SU-DHL-6 (cell line): ENCODE results near the gene SLFN14.
"Not testable (repeated sequence)": the region's sequence is repeated elsewhere in the genome, so short reads cannot be mapped to it uniquely, and the experiment has no call there.

Experiments used
- H2AFZ ChIP-seq: fragments of 200-600 bp; sonication (generic); 2 replicates; pipeline ENCODE4 v1.6.1; 2014; ENCODE audit warnings: low read depth, mild to moderate bottlenecking, moderate library complexity, mixed read lengths, antibody characterized with exemption, low read length; ENCODE audit not compliant: severe bottlenecking
- H3F3A ChIP-seq: fragments of 200-600 bp; shearing (Covaris generic); 2 replicates; pipeline ENCODE4 v1.6.0; 2016; ENCODE audit warnings: antibody characterized with exemption, mild to moderate bottlenecking; ENCODE audit not compliant: insufficient read depth
- H3K27ac ChIP-seq: fragments of 200-600 bp; sonication (generic); 2 replicates; pipeline ENCODE4 v1.5.1; 2016; ENCODE audit warnings: low read depth, mild to moderate bottlenecking, low read length, moderate library complexity, mixed read lengths
- H3K27me3 ChIP-seq: fragments of 200-600 bp; sonication (generic), shearing (Covaris generic); 2 replicates; pipeline ENCODE4 v1.6.0; 2014; ENCODE audit warnings: mild to moderate bottlenecking, low read length
- H3K36me3 ChIP-seq: fragments of 200-600 bp; sonication (generic); 2 replicates; pipeline ENCODE4 v1.6.1; 2014; ENCODE audit warnings: mild to moderate bottlenecking, low read length, mixed read lengths
- H3K4me2 ChIP-seq: fragments of 300-600, 200-600 bp; shearing (Covaris generic), sonication (generic); 2 replicates; pipeline ENCODE4 v1.6.0; 2014; ENCODE audit warnings: low read length, low read depth, mild to moderate bottlenecking; ENCODE audit not compliant: poor library complexity, severe bottlenecking
- H3K4me3 ChIP-seq: fragments of 200-600 bp; sonication (generic); 2 replicates; pipeline ENCODE4 v1.5.1; 2014; ENCODE audit warnings: antibody characterized with exemption, low read length, mild to moderate bottlenecking, mixed read lengths; ENCODE audit not compliant: insufficient read depth, poor library complexity, severe bottlenecking
- H3K79me2 ChIP-seq: fragments of 200-600 bp; sonication (generic); 2 replicates; pipeline ENCODE4 v1.6.1; 2014; ENCODE audit warnings: mild to moderate bottlenecking, low read length, moderate library complexity; ENCODE audit not compliant: insufficient read depth
- H3K9ac ChIP-seq: fragments of 200-600 bp; sonication (generic); 2 replicates; pipeline ENCODE4 v1.7.0; 2014; ENCODE audit warnings: mild to moderate bottlenecking, low read length
- H3K9me2 ChIP-seq: fragments of 200-600 bp; sonication (generic); replicated peaks from 2 replicates; pipeline ENCODE4 v1.6.1; 2014; ENCODE audit warnings: low read length; ENCODE audit not compliant: insufficient read depth
- H3K9me3 ChIP-seq: fragments of 200-600 bp; sonication (generic); 2 replicates; pipeline ENCODE4 v1.6.1; 2014; ENCODE audit warnings: low read length, mixed read lengths; ENCODE audit not compliant: insufficient read depth
- H4K20me1 ChIP-seq: fragments of 200-600 bp; sonication (generic); 2 replicates; pipeline ENCODE4 v1.6.1; 2014; ENCODE audit warnings: low read depth, mild to moderate bottlenecking, antibody characterized with exemption, low read length, moderate library complexity, mixed read lengths
- CTCF ChIP-seq: fragments of 200-600 bp; sonication (generic); IDR thresholded peaks from one replicate; pipeline ENCODE4 v1.5.1; 2017; ENCODE audit warnings: antibody characterized with exemption, mild to moderate bottlenecking, low read length, moderate library complexity; ENCODE audit not compliant: insufficient read depth, poor library complexity, severe bottlenecking
- EZH2phosphoT487 ChIP-seq: fragments of 200-600 bp; sonication (generic), shearing (Covaris generic); conservative IDR thresholded peaks from 2 replicates; pipeline ENCODE4 v1.6.1; 2018; ENCODE audit warnings: mild to moderate bottlenecking, antibody characterized with exemption, low read length, moderate library complexity, mixed read lengths

Gene SLFN14

GRCh38 chr17:35523296-35523695 is 37.3 kb downstream of the SLFN14 start:
- Histone ChIP-seq H3K4me2 (no peak overlapping the region), H3K9me3 (no peaks in the 10 kb centered on the region), H3F3A (no peaks in the 10 kb centered on the region), H3K27ac (no peak overlapping the region), H3K27me3 (no peaks in the 10 kb centered on the region), H3K9me2 (no peaks in the 10 kb centered on the region), H4K20me1 (no peaks in the 10 kb centered on the region), H3K79me2 (no peaks in the 10 kb centered on the region), H3K36me3 (no peaks in the 10 kb centered on the region), H3K4me3 (no peak overlapping the region), H2AFZ (no peak overlapping the region), H3K9ac (no peak overlapping the region)
- TF ChIP-seq CTCF (no peak), EZH2phosphoT487 (no peak)

- not testable (repeated sequence) for H4K20me1 ChIP-seq, H3K4me2 ChIP-seq, H3F3A ChIP-seq, H3K4me3 ChIP-seq, H2AFZ ChIP-seq, H3K36me3 ChIP-seq, H3K27me3 ChIP-seq, H3K79me2 ChIP-seq, H3K9ac ChIP-seq, H3K9me3 ChIP-seq, H3K27ac ChIP-seq, H3K9me2 ChIP-seq
These were observed 38.9 kb downstream of the SLFN14 start for GRCh38 chr17:35521654-35522256.

- H3K27ac ChIP-seq = no peak overlapping the region
- H3K9me3 ChIP-seq = no peaks in the 10 kb centered on the region
- H3K79me2 ChIP-seq = no peaks in the 10 kb centered on the region
- no peak overlapping the region for H3K9ac ChIP-seq
- TF ChIP-seq EZH2phosphoT487 (no peak), CTCF (no peak)
- no peaks in the 10 kb centered on the region for H4K20me1 ChIP-seq
- no peak overlapping the region for H2AFZ ChIP-seq
- H3K36me3 ChIP-seq = no peaks in the 10 kb centered on the region
- no peak overlapping the region for H3K4me3 ChIP-seq
- no peak overlapping the region for H3K4me2 ChIP-seq
- no peaks in the 10 kb centered on the region for H3K27me3 ChIP-seq
- no peaks in the 10 kb centered on the region for H3K9me2 ChIP-seq
- H3F3A ChIP-seq = no peaks in the 10 kb centered on the region
These were observed 39.5 kb downstream of the SLFN14 start for GRCh38 chr17:35521150-35521549.

GRCh38 chr17:35519906-35520442 is 40.6 kb downstream of the SLFN14 start:
- H3K9me3 ChIP-seq = no peaks in the 10 kb centered on the region
- H3K9ac ChIP-seq = no peak overlapping the region
- H3K27ac ChIP-seq = no peak overlapping the region
- H3F3A ChIP-seq = no peaks in the 10 kb centered on the region
- H3K36me3 ChIP-seq = no peaks in the 10 kb centered on the region
- H4K20me1 ChIP-seq = no peaks in the 10 kb centered on the region
- H3K4me3 ChIP-seq = no peak overlapping the region
- H3K79me2 ChIP-seq = no peaks in the 10 kb centered on the region
- H3K4me2 ChIP-seq = no peak overlapping the region
- H3K9me2 ChIP-seq = no peaks in the 10 kb centered on the region
- H2AFZ ChIP-seq = no peak overlapping the region
- no peaks in the 10 kb centered on the region for H3K27me3 ChIP-seq
- TF ChIP-seq EZH2phosphoT487 (no peak), CTCF (no peak)
